Activated CD4-positive, alpha-beta T cell treated with anti-CD3 and anti-CD28 coated beads, Interleukin-2, amount 50 U/mL, for 48 hours (primary cell): ENCODE data around the gene RMND1.
"Not testable (repeated sequence)": the region's sequence is repeated elsewhere in the genome, so short reads cannot be mapped to it uniquely, and the experiment has no call there.

Experiments
- DNase-seq, 2 experiments: peaks; one replicate each; pipeline ENCODE4 v3.0.0-alpha.2; 2020

RMND1 gene

GRCh38 chr6:151381722-151382121, 70.2 kb downstream of the RMND1 start:
- DNase-seq = no peak

GRCh38 chr6:151380848-151381205, 71.1 kb downstream of the RMND1 start:
- DNase-seq = no peak

GRCh38 chr6:151379933-151380847, 71.7 kb downstream of the RMND1 start:
- DNase-seq = peak; percentile 21 to 30

GRCh38 chr6:151377095-151377494, 74.8 kb downstream of the RMND1 start:
- no peak for DNase-seq

- no peak for DNase-seq
Measured at GRCh38 chr6:151376440-151376839, 75.5 kb downstream of the RMND1 start.

- DNase-seq = no peak
Measured at GRCh38 chr6:151375833-151376232, 76.1 kb downstream of the RMND1 start.

- peak in 1 of 2 experiments; percentile 12 for DNase-seq
Measured at GRCh38 chr6:151374036-151374683, 77.8 kb downstream of the RMND1 start.

GRCh38 chr6:151372164-151372563, 79.8 kb downstream of the RMND1 start:
- peak in 1 of 2 experiments; percentile 23 for DNase-seq

GRCh38 chr6:151370509-151371078, 81.3 kb downstream of the RMND1 start:
- no peak for DNase-seq

- DNase-seq = no peak
Measured at GRCh38 chr6:151365233-151365632, 86.7 kb downstream of the RMND1 start.

GRCh38 chr6:151359486-151359885, 92.4 kb downstream of the RMND1 start:
- DNase-seq = no peak

GRCh38 chr6:151358475-151358874, 93.5 kb downstream of the RMND1 start:
- DNase-seq = no peak

- no peak for DNase-seq
Measured at GRCh38 chr6:151357758-151358436, 94.0 kb downstream of the RMND1 start.

- not testable (repeated sequence) for DNase-seq
Measured at GRCh38 chr6:151356983-151357382, 94.9 kb downstream of the RMND1 start.
